ENCODE measurements around the gene YPEL3. TPM values are rescaled to one million over a fixed set of nuclear protein-coding genes. Genes with fewer than 3 reads are reported as not detected.
A peak's percentile ranks its signal among the peaks of the same experiment; 100 is the strongest.

The YPEL3 gene
- total and polyA plus RNA-seq, 4 donors: 56.2 to 208 (median 93.5) TPM

DNA sequence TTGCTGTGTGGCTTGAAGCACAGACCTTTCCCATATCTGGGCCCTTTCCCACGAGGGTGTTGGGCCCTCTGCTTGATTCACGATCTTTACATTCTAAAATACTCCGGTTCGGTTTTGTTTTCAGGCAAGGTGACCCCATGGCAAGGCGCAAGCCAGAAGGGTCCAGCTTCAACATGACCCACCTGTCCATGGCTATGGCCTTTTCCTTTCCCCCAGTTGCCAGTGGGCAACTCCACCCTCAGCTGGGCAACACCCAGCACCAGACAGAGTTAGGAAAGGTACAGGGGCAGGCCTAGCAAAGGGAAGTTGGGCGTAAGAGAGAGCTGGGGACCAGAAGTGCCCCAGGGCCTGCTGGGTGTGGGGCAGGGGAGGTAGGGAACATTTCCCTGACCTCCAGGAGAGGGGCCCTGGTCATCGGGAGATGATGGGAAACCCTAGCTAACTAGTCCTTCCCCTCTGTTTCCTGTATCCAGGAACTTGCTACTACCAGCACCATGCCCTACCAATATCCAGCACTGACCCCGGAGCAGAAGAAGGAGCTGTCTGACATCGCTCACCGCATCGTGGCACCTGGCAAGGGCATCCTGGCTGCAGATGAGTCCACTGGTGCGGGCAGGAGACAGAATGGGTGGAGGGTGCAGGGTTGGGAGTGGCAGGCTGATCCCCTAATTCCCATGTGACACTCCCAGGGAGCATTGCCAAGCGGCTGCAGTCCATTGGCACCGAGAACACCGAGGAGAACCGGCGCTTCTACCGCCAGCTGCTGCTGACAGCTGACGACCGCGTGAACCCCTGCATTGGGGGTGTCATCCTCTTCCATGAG, 29.0 kb downstream of the YPEL3 start:
- no peak for ATAC-seq (ENCODE audit: insufficient read depth, low FRiP score)
- WGBS, 2 donors: 61 to 69% methylated on average over 21 of the region's 21 CpGs
- peaks cover 14 to 42% (median 32%) of the 10 kb centered on the region in 4 donors for H3K36me3 ChIP-seq (ENCODE audit: control insufficient read depth in 4 of 4, insufficient read depth in 4 of 4, low read length in 4 of 4)

DNA sequence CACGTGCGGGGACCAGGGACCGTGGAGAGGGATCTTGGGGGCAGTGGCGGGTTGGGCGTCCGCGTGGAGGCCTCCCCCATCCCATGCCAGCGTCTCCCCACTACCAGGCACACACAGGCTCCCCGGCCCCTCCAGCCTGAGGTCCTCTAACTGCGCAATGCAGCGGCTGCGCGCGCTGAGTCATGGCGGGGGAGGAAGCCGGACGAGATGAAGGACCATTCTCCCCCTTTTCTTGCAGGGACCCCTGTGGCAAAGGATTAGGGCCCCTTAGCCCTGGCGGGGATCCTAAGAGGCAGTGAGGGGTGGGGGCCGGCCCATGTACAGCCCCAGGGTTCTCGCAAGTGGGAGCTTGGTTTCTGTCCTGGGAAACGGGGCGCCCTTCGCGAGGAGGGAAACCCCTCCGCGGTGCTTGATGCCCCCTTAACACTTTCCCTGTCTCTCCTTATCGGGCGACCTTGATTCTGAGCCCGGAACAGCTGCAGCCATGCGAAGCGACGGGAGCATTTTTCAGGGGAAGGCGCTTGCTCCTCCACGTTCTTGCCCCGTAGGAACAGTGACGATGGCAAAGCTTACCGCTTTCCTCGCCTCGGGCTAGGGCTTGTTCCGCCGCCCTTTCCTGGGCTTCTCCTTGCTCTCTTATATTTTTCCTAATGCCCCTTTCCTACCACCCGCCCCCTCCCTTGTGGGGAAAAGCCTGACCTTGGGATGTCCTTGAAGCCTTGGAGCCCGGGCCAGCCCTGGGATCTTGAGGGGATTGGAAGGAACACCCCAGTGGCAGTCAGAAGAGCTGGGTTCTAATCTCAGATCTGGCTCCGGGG, 29.9 kb downstream of the YPEL3 start:
- ATAC-seq (ENCODE audit: insufficient read depth, low FRiP score) (peak; percentile 12), DNase-seq (peak; percentile 32 to 72 (median 34))
- H3K9me3 ChIP-seq (ENCODE audit: control insufficient read depth in 4 of 4, insufficient read depth in 3 of 4, low read length in 3 of 4): no peaks in the 10 kb centered on the region
- peaks cover 14 to 36% (median 31%) of the 10 kb centered on the region in 4 donors for H3K36me3 ChIP-seq (ENCODE audit: control insufficient read depth in 4 of 4, insufficient read depth in 4 of 4, low read length in 4 of 4)
- H3K9ac ChIP-seq (ENCODE audit: insufficient read depth in 1 of 2, low read length in 2 of 2): peak overlapping the region; percentile 69 to 89
- WGBS, 2 donors: 1% methylated on average over 37 to 44 of the region's 44 CpGs
- no peaks in the 10 kb centered on the region for H3K27me3 ChIP-seq (ENCODE audit: control insufficient read depth in 3 of 3, insufficient read depth in 3 of 3, low read length in 2 of 3)
- H3K4me1 ChIP-seq (ENCODE audit: control insufficient read depth in 5 of 5, insufficient read depth in 5 of 5, low read length in 5 of 5): peaks cover 7 to 24% (median 12%) of the 10 kb centered on the region in 5 donors
- peak overlapping the region; percentile 95 to 99 for H3K27ac ChIP-seq (ENCODE audit: low read depth in 1 of 2, low read length in 1 of 2)
- TF ChIP-seq, protein P1, sequence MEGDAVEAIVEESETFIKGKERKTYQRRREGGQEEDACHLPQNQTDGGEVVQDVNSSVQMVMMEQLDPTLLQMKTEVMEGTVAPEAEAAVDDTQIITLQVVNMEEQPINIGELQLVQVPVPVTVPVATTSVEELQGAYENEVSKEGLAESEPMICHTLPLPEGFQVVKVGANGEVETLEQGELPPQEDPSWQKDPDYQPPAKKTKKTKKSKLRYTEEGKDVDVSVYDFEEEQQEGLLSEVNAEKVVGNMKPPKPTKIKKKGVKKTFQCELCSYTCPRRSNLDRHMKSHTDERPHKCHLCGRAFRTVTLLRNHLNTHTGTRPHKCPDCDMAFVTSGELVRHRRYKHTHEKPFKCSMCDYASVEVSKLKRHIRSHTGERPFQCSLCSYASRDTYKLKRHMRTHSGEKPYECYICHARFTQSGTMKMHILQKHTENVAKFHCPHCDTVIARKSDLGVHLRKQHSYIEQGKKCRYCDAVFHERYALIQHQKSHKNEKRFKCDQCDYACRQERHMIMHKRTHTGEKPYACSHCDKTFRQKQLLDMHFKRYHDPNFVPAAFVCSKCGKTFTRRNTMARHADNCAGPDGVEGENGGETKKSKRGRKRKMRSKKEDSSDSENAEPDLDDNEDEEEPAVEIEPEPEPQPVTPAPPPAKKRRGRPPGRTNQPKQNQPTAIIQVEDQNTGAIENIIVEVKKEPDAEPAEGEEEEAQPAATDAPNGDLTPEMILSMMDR (IDR thresholded peaks at IDR 0.05; ENCODE audit: control extremely low read depth, extremely low read depth): no peak
- peak overlapping the region; percentile 96 for H3K4me3 ChIP-seq

More for the DNA sequence above, 29.0 kb downstream of the YPEL3 start:
- peak overlapping the region; percentile 96 for H3K4me3 ChIP-seq
- H3K27ac ChIP-seq (ENCODE audit: low read depth in 1 of 2, low read length in 1 of 2): peak overlapping the region; percentile 95 to 99
- no peaks in the 10 kb centered on the region for H3K27me3 ChIP-seq (ENCODE audit: control insufficient read depth in 3 of 3, insufficient read depth in 3 of 3, low read length in 2 of 3)
- H3K9ac ChIP-seq (ENCODE audit: insufficient read depth in 1 of 2, low read length in 2 of 2): peak overlapping the region; percentile 69 to 89
- H3K9me3 ChIP-seq (ENCODE audit: control insufficient read depth in 4 of 4, insufficient read depth in 3 of 4, low read length in 3 of 4): no peaks in the 10 kb centered on the region
- peaks cover 7 to 24% (median 12%) of the 10 kb centered on the region in 5 donors for H3K4me1 ChIP-seq (ENCODE audit: control insufficient read depth in 5 of 5, insufficient read depth in 5 of 5, low read length in 5 of 5)
- TF ChIP-seq, protein P1 (IDR thresholded peaks at IDR 0.05; ENCODE audit: control extremely low read depth, extremely low read depth): no peak
- DNase-seq: no peak

DNA sequence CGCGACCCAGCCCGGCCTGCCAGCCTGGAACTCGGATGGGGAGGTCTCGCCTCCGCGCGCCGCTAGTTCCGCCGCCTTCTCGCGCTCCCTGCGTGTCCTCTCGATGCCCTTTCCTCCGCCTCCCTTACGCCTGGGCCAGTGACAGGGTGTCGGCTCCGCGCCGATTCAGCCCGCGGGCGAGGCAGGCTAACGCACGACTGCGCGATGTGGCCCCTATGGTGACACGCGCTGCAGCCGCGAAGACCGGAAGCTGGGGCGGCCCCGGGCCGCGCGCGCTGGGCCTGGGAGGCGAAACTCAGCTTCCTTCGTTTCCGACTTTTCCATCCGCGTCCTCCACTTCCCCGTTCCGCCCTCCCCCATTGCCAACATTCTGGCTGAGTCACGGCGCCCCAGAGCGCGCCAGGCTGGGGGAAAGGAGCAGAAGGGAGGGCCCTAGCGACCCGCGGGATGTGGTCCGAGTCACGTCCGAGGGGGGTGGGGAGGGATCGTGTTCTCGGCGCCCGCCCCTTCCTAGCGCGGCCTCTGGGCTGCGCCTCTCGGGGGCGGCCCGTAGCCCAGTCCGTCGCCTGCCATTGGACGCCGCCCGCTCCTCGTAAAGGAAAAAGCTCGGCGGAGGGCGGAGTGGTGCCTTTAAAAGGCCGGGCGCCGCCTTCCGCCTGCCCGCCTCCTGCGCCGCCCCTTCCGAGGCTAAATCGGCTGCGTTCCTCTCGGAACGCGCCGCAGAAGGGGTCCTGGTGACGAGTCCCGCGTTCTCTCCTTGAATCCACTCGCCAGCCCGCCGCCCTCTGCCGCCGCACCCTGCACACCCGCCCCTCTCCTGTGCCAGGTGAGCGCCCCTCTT, 30.7 kb downstream of the YPEL3 start, which contains the start of gene ALDOA:
Gene ALDOA (plus strand): TSS at position 659 of the 841 bp plus-strand sequence. CDS start 1,138 bp downstream, outside the sequence.
- TF ChIP-seq, protein P1 (IDR thresholded peaks at IDR 0.05; ENCODE audit: control extremely low read depth, extremely low read depth): no peak
- Histone ChIP-seq H3K27ac (ENCODE audit: low read depth in 1 of 2, low read length in 1 of 2) (peak within 1 kb of the TSS; percentile 97 to 99), H3K36me3 (ENCODE audit: control insufficient read depth in 4 of 4, insufficient read depth in 4 of 4, low read length in 4 of 4) (peaks cover 11 to 32% (median 29%) of the 10 kb centered on the region in 4 donors), H3K4me1 (ENCODE audit: control insufficient read depth in 5 of 5, insufficient read depth in 5 of 5, low read length in 5 of 5) (peaks cover 7 to 31% (median 20%) of the 10 kb centered on the region in 5 donors), H3K4me3 (peak within 1 kb of the TSS; percentile 96), H3K9me3 (ENCODE audit: control insufficient read depth in 4 of 4, insufficient read depth in 3 of 4, low read length in 3 of 4) (no peaks in the 10 kb centered on the region), H3K9ac (ENCODE audit: insufficient read depth in 1 of 2, low read length in 2 of 2) (peak within 1 kb of the TSS; percentile 83 to 89), H3K27me3 (ENCODE audit: control insufficient read depth in 3 of 3, insufficient read depth in 3 of 3, low read length in 2 of 3) (no peaks in the 10 kb centered on the region)
- DNase-seq (peak; percentile 98 to 99 (median 99)), ATAC-seq (ENCODE audit: insufficient read depth, low FRiP score) (peak; percentile 93)
- WGBS, 2 donors: 0% methylated on average over 72 to 99 of the region's 99 CpGs

All from lung (tissue), 12 donors.